Suppressor macrophage (primary cell): ENCODE measurements around the gene RLF.

Experiments used
- DNase-seq, 4 experiments: peaks; one replicate each; pipeline ENCODE4 v3.0.0-alpha.2; 2020 to 2022

The RLF gene

GRCh38 chr1:40276122-40276521 is 114.9 kb downstream of the RLF start:
- no peak for DNase-seq

DNA sequence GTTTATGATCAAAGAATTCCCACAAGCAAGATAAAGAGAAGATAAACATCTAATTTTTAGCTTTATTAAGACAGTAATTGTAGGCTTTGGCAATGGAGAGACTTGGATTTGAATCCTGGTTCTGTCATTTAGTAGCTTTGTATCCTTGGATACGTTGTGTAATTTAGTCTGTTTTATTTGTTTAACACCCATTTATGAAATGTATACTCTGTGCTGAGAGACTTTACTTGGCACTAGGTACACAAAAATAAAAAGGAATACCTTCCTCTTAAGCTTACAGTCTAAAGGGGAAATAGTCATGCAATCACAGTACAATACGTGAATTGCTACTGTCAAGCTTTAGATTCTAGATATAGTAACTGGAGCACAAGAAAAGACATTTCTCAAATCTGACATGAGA is 120.7 kb downstream of the RLF start:
- DNase-seq = no peak
